HFF-Myc (cell line): Measurements from ENCODE around the gene SUPT16H.
"Not testable (repeated sequence)": the region's sequence is repeated elsewhere in the genome, so short reads cannot be mapped to it uniquely, and the experiment has no call there.

Experiments
- DNase-seq: peaks from one replicate; pipeline ENCODE4 v3.0.0-alpha.2; 2011; ENCODE audit warnings: low read depth; ENCODE audit errors: extremely low read depth
- H3K4me3 ChIP-seq: replicated peaks from 2 replicates; pipeline ENCODE4 v1.5.1; 2011; ENCODE audit warnings: low read depth, mild to moderate bottlenecking, control low read depth, low read length
- CTCF ChIP-seq: IDR thresholded peaks from 2 replicates; pipeline ENCODE4 v1.5.1; 2012; ENCODE audit warnings: mild to moderate bottlenecking, low read depth, low read length, control low read depth; ENCODE audit errors: missing control alignments

The SUPT16H gene

DNA sequence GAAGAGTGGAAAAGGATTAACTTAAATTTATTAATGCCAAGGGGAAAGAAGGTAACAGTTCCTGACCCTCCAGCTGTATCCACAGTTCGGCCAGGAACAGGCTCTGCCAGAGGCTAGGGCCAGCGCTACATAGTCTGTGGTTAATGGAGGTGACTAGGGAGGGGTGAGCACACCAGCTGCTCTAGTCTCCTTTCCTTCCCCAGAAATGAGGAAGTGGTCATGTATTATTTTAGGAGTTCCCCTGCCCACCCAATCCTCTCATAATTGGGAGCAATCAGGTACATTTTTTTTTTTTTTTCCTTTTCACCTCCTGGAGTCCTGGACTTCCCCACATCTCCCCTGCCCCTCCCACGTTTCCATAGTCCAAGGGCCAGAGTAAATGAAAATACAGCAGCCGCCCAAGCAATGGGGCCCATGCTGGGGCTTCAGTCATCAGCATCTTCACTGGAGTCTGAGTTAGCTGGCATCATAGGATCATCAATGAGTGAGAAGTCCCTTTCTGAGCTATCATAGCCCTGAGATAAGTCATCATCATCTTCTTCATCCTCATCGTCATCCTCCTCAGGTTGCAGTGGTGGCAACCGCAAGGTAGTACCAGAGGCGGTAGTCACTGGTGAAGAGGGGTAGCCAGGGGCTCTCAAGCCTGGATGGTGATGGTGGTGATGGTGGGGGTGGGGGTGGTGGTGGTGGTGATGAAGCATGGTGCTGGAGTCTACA is 1.5 kb upstream of the SUPT16H start:
- no peak overlapping the region for H3K4me3 ChIP-seq
- no peak for DNase-seq
- no peak for TF ChIP-seq CTCF

DNA sequence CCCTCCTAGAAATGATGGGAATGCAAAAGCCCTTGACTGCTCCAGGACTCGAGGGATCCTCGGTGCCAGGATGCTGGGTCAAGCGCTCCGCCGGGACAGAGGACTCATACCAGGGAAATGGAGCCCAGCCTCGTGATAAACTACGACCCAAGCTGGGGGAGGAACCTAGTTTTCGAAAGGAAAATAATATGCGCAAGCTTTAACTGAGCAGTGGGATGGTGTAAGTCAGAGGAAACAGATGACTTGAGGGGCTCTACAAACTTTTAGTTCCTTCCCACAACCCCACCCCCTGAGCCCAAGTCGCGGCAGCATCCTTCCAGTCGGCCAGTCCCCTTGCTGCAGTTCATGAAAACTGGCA is 654 bp upstream of the SUPT16H start:
- DNase-seq = no peak
- no peak for TF ChIP-seq CTCF

GRCh38 chr14:21382886-21383847 is 652 bp downstream of the SUPT16H start:
- DNase-seq = peak; percentile 15
- H3K4me3 ChIP-seq = peak overlapping the region; percentile 70
- TF ChIP-seq CTCF = no peak

More for the DNA sequence above, 654 bp upstream of the SUPT16H start:
- H3K4me3 ChIP-seq = peak overlapping the region; percentile 70

GRCh38 chr14:21382095-21382494 is 1.7 kb downstream of the SUPT16H start:
- DNase-seq = no peak
- peak overlapping the region; percentile 70 for H3K4me3 ChIP-seq
- TF ChIP-seq CTCF = no peak

DNA sequence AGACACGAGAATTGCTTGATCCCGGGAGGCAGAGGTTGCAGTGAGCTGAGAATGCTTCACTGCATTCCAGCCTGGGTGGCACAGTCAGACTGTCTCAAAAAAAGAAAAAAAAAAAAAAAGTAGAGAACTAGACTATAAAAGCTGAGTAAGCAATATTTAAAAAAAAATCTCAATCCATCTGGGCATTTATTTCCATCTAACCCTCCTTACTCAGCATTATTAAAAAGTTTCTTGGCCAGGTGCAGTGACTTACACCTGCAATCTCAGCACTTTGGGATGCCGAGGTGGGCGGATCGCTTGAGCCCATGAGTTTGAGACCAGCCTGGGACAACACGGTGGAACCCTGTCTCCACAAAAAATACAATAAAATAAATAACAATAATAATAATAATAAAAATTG is 4.5 kb downstream of the SUPT16H start:
- DNase-seq = no peak
- no peak for TF ChIP-seq CTCF
- no peak overlapping the region for H3K4me3 ChIP-seq

DNA sequence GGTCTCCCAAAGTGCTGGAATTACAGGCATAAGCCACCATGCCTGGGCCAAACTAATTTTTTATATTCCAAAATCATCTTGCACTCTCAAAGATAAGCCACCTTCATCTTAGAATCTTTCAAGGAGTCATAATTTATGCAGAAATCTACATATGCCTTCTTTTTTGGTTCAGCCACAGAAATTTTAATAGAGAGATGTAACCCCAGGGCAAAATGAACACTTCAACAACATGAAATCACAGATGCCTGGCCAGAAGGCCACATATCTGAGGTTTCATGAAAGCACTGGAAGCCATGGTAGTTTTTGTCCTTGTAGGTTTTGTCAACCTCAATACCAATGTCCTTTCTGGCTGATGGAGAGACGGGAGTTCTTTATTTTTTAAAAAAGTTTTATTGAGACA is 9.8 kb downstream of the SUPT16H start:
- no peak for DNase-seq
- no peak for TF ChIP-seq CTCF
- no peak overlapping the region for H3K4me3 ChIP-seq

GRCh38 chr14:21372814-21373213 is 11.0 kb downstream of the SUPT16H start:
- not testable (repeated sequence) for DNase-seq

More at GRCh38 chr14:21372814-21373213, 11.0 kb downstream of the SUPT16H start:
- H3K4me3 ChIP-seq = not testable (repeated sequence)
